Measurements from ENCODE around the gene POLR1A.

The POLR1A gene

GRCh38 chr2:86064006-86064405 lies 41.7 kb downstream of the POLR1A start:
- no peak for DNase-seq (ENCODE audit: low read depth)

- DNase-seq (ENCODE audit: low read depth), result no peak
Measured at GRCh38 chr2:86062043-86062442, 43.6 kb downstream of the POLR1A start.

GRCh38 chr2:86056590-86057331 lies 48.9 kb downstream of the POLR1A start:
- DNase-seq (ENCODE audit: low read depth), result no peak

- no peak for DNase-seq (ENCODE audit: low read depth)
Measured at GRCh38 chr2:86055314-86055713, 50.4 kb downstream of the POLR1A start.

- DNase-seq (ENCODE audit: low read depth), result no peak
Measured at GRCh38 chr2:86054535-86055082, 51.1 kb downstream of the POLR1A start.

GRCh38 chr2:86053166-86053565 lies 52.5 kb downstream of the POLR1A start:
- no peak for DNase-seq (ENCODE audit: low read depth)

- no peak for DNase-seq (ENCODE audit: low read depth)
Measured at GRCh38 chr2:86052676-86053075, 53.0 kb downstream of the POLR1A start.

- DNase-seq (ENCODE audit: low read depth), result no peak
Measured at GRCh38 chr2:86052265-86052664, 53.4 kb downstream of the POLR1A start.

GRCh38 chr2:86050301-86050700 lies 55.4 kb downstream of the POLR1A start:
- DNase-seq (ENCODE audit: low read depth), result no peak

GRCh38 chr2:86049529-86049928 lies 56.2 kb downstream of the POLR1A start:
- DNase-seq (ENCODE audit: low read depth), result no peak

GRCh38 chr2:86048888-86049287 lies 56.8 kb downstream of the POLR1A start:
- no peak for DNase-seq (ENCODE audit: low read depth)

- no peak for DNase-seq (ENCODE audit: low read depth)
Measured at GRCh38 chr2:86048383-86048701, 57.3 kb downstream of the POLR1A start.

GRCh38 chr2:86047575-86048382 lies 57.9 kb downstream of the POLR1A start:
- DNase-seq (ENCODE audit: low read depth), result no peak

GRCh38 chr2:86045541-86045940 lies 60.1 kb downstream of the POLR1A start:
- DNase-seq (ENCODE audit: low read depth), result no peak

GRCh38 chr2:86044614-86045013 lies 61.1 kb downstream of the POLR1A start:
- DNase-seq (ENCODE audit: low read depth), result no peak

GRCh38 chr2:86044045-86044444 lies 61.6 kb downstream of the POLR1A start:
- DNase-seq (ENCODE audit: low read depth), result no peak

- DNase-seq (ENCODE audit: low read depth), result no peak
Measured at GRCh38 chr2:86042256-86043168, 63.2 kb downstream of the POLR1A start.

- no peak for DNase-seq (ENCODE audit: low read depth)
Measured at GRCh38 chr2:86039963-86040655, 65.6 kb downstream of the POLR1A start.

GRCh38 chr2:86039178-86039962 lies 66.3 kb downstream of the POLR1A start:
- DNase-seq (ENCODE audit: low read depth), result no peak

- DNase-seq (ENCODE audit: low read depth), result no peak
Measured at GRCh38 chr2:86038291-86039081, 67.2 kb downstream of the POLR1A start.
